ENCODE data around the gene MBD3L5.

- no peak for TF ChIP-seq ZFP3 (CRISPR knock-in tag; IDR thresholded peaks at IDR 0.05)
- TF ChIP-seq CSRNP3 (CRISPR knock-in tag; IDR thresholded peaks at IDR 0.05): no peak
- no peak for TF ChIP-seq SNAI2 (CRISPR knock-in tag; IDR thresholded peaks at IDR 0.05)
- no peak for TF ChIP-seq ZNF8 (CRISPR knock-in tag; IDR thresholded peaks at IDR 0.05)
- TF ChIP-seq ARNTL (CRISPR knock-in tag; IDR thresholded peaks at IDR 0.05; ENCODE audit: borderline replicate concordance, low read depth): no peak
- no peak for TF ChIP-seq ISL1 (CRISPR knock-in tag; IDR thresholded peaks at IDR 0.05)
- no peak for TF ChIP-seq TSHZ2 (CRISPR knock-in tag; IDR thresholded peaks at IDR 0.05)
- no peak for TF ChIP-seq BACH2 (CRISPR knock-in tag; IDR thresholded peaks at IDR 0.05; ENCODE audit: borderline replicate concordance)
- no peak for TF ChIP-seq PATZ1 (CRISPR knock-in tag; IDR thresholded peaks at IDR 0.05; ENCODE audit: borderline replicate concordance)
- no peak for TF ChIP-seq ZC3H10 (CRISPR knock-in tag; IDR thresholded peaks at IDR 0.05)
- TF ChIP-seq CREB5 (CRISPR knock-in tag; IDR thresholded peaks at IDR 0.05; ENCODE audit: low read depth): no peak
Measured at GRCh38 chr19:7078008-7078407, 47.6 kb downstream of the MBD3L5 start.

Data from SK-N-SH treated with all-trans-retinoic acid at 6 μM for 48 hours (cell line).